ENCODE measurements around the gene ZNF678.

Gene ZNF678

DNA sequence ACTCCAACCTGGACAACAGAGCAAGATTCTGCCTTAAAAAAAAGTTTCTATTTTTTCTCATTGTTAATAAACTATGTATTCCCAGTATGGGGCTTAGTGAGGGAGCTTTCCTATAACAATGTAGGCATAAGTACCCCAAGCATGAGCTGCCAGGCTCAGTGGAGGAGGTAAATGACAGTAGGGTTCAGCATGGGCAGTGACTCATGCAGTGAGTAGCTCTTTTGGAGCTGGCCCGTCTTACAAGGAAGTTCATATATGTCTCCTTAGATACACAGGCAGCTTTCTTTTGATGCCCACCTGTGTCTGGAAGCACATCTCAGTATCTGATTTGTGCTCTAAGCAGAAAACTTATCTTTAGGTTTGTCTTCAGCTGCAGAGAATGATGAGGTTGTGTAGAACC is 57.9 kb downstream of the ZNF678 start:
- H3K36me3 ChIP-seq, result peaks cover 96% of the 10 kb centered on the region
- no peak overlapping the region for H3K4me2 ChIP-seq
- TF ChIP-seq Cebpa-rat (IDR thresholded peaks at IDR 0.05), result no peak
- H3K9ac ChIP-seq, result no peak overlapping the region
- H3K27me3 ChIP-seq, result no peaks in the 10 kb centered on the region
- no peak overlapping the region for H3K27ac ChIP-seq
- H3K4me1 ChIP-seq, result no peaks in the 10 kb centered on the region
- peaks cover 99% of the 10 kb centered on the region for H3K9me3 ChIP-seq
- no peaks in the 10 kb centered on the region; the same call in 1 of the 2 replicates for H4K20me1 ChIP-seq
- H3K4me3 ChIP-seq, result no peak overlapping the region

DNA sequence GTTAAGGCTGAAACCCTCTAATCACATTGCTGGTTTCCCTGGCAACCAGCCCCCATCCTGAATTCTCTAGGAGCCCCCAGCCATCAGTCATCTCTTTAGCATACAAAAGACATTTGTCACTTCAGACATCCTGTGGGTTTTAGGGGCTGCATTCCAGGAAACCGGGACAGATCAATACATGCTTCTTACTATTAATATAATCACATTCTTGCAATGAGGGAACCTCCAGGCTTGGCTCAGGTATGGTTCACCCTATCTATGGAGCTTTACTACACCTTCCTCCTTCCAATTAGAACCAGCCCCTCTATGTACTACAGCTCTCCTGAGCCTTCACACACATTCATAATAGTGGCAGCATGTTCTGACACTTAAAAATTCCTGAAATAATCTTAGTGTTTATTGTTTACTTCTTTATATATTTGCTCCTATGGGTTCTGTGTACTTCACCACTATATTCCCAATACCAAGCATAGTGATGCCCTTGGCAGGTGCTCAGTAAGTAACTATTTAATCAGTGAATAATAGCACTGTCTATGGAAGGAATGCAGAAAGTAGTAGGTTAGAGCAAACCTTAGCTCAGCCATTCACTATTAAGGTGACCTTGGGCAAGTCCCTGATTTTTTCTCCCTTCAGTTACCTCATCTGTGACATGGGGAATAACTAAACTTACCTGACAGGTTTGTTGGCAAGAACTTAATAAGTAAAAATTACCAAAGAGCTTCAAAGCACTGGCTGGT is 59.6 kb downstream of the ZNF678 start:
- peaks cover 99% of the 10 kb centered on the region for H3K9me3 ChIP-seq
- peaks cover 96% of the 10 kb centered on the region for H3K36me3 ChIP-seq
- no peak overlapping the region for H3K9ac ChIP-seq
- no peak overlapping the region for H3K4me3 ChIP-seq
- no peaks in the 10 kb centered on the region for H3K27me3 ChIP-seq
- TF ChIP-seq Cebpa-rat (IDR thresholded peaks at IDR 0.05), result no peak
- no peak overlapping the region for H3K4me2 ChIP-seq
- no peak overlapping the region for H3K27ac ChIP-seq
- no peaks in the 10 kb centered on the region for H3K4me1 ChIP-seq
- no peaks in the 10 kb centered on the region; the same call in 1 of the 2 replicates for H4K20me1 ChIP-seq

DNA sequence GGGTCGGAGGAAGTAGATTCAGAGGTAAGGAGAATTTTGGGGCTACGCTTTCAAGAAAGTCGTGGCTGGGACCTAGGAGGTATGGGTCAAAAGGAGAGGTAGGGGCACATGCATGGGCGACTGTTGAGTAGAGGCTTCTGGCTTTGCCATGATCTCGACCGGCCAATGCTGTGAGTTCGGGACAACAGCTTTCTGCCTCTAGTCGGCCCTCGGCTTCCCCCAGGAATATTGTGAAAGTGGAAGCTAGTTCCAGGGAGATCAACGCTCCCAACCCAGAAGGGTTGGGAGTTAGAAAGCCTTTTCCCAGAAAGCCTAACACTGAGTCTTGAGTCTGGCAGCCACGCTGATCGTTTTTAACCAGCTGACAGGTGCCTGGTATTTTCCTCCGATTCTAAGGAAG is 69.0 kb downstream of the ZNF678 start:
- H3K4me1 ChIP-seq, result no peaks in the 10 kb centered on the region
- TF ChIP-seq Cebpa-rat (IDR thresholded peaks at IDR 0.05), result no peak
- H3K36me3 ChIP-seq, result peaks cover 99% of the 10 kb centered on the region
- H3K9ac ChIP-seq, result no peak overlapping the region
- H3K27ac ChIP-seq, result no peak overlapping the region
- no peaks in the 10 kb centered on the region for H4K20me1 ChIP-seq
- H3K4me3 ChIP-seq, result no peak overlapping the region
- no peak overlapping the region for H3K4me2 ChIP-seq
- H3K27me3 ChIP-seq, result no peaks in the 10 kb centered on the region
- peaks cover 100% of the 10 kb centered on the region for H3K9me3 ChIP-seq

DNA sequence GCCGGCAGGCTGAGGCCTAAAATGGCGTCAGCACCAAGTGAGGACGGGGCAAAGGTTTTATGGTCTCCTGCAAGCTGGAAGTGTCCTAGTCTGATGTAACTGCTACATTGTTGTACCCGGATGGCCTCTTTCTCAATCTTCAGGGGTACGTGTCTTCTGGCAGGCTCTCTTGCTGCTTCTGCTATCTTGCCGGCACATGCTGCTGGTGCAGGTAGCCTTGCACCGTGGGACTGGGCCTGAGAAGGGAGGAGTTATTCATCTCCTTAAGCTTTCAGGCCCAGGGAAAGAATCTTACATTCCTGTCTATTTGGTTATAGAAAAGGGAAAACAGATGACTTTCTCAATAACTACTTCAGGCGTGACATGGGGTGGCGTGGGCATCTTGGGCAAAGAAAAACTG is 72.2 kb downstream of the ZNF678 start:
- Histone ChIP-seq H3K27me3 (no peaks in the 10 kb centered on the region), H3K4me3 (no peak overlapping the region), H3K9me3 (peaks cover 100% of the 10 kb centered on the region), H4K20me1 (no peaks in the 10 kb centered on the region), H3K27ac (no peak overlapping the region), H3K36me3 (peaks cover 99% of the 10 kb centered on the region), H3K4me2 (no peak overlapping the region), H3K4me1 (no peaks in the 10 kb centered on the region), H3K9ac (no peak overlapping the region)
- TF ChIP-seq Cebpa-rat (IDR thresholded peaks at IDR 0.05), result no peak

DNA sequence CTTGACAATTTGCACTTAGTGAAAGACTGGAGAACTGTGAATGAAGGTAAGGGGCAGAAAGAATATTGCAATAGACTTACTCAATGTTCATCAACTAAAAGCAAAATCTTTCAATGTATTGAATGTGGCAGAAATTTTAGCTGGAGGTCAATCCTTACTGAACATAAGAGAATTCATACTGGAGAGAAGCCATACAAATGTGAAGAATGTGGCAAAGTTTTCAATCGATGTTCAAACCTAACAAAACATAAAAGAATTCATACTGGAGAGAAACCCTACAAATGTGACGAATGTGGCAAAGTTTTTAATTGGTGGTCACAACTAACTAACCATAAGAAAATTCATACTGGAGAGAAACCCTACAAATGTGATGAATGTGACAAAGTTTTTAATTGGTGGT is 91.1 kb downstream of the ZNF678 start:
- peak overlapping the region; percentile 39 for H3K4me3 ChIP-seq
- no peak for TF ChIP-seq Cebpa-rat (IDR thresholded peaks at IDR 0.05)
- H3K27me3 ChIP-seq, result no peaks in the 10 kb centered on the region
- no peaks in the 10 kb centered on the region for H4K20me1 ChIP-seq
- H3K4me1 ChIP-seq, result no peaks in the 10 kb centered on the region
- no peak overlapping the region for H3K27ac ChIP-seq
- no peak overlapping the region for H3K4me2 ChIP-seq
- H3K9ac ChIP-seq, result no peak overlapping the region
- H3K9me3 ChIP-seq, result peaks cover 96% of the 10 kb centered on the region
- H3K36me3 ChIP-seq, result peaks cover 74% of the 10 kb centered on the region

DNA sequence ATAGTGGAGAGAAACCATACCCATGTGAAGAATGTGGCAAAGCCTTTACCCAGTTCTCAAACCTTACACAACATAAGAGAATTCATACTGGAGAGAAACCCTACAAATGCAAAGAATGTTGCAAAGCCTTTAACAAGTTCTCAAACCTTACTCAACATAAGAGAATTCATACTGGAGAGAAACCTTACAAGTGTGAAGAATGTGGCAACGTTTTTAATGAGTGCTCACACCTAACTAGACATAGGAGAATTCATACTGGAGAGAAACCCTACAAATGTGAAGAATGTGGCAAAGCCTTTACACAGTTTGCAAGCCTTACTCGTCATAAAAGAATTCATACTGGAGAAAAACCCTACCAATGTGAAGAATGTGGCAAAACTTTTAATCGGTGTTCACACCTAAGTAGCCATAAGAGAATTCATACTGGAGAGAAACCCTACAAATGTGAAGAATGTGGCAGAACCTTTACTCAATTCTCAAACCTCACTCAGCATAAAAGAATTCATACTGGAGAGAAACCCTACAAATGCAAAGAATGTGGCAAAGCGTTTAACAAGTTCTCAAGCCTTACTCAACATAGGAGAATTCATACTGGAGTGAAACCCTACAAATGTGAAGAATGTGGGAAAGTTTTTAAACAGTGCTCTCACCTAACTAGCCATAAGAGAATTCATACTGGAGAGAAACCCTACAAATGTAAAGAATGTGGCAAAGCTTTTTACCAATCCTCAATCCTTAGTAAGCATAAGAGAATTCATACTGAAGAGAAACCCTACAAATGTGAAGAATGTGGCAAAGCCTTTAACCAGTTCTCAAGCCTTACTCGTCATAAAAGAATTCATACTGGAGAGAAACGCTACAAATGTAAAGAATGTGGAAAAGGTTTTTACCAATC is 91.7 kb downstream of the ZNF678 start:
- peak overlapping the region; percentile 39 for H3K4me3 ChIP-seq
- peaks cover 96% of the 10 kb centered on the region for H3K9me3 ChIP-seq

DNA sequence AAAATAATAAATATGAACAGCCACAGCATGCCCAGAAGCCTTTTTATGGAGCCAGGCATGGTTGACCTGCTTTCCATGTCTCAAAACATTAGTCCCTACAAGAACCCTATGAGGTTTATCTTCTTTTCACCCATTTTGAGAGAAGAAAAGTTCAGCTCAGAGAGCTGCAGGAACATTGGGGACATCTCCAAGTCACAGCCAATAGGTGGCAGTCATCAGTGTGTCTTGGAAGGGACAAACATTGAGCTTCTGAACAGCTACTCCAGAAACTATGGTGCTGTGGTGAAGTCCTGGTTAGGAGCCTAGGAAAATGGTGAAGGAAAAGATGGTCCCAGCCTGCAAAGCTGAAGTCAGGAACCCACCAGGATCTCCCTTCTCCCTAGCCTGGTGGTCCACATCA is 98.1 kb downstream of the ZNF678 start:
- no peak overlapping the region for H3K4me3 ChIP-seq

More for the DNA sequence above, 91.7 kb downstream of the ZNF678 start:
- H4K20me1 ChIP-seq, result no peaks in the 10 kb centered on the region
- H3K27me3 ChIP-seq, result no peaks in the 10 kb centered on the region
- no peak overlapping the region for H3K4me2 ChIP-seq
- no peaks in the 10 kb centered on the region for H3K4me1 ChIP-seq
- peaks cover 69% of the 10 kb centered on the region for H3K36me3 ChIP-seq
- no peak overlapping the region for H3K9ac ChIP-seq
- H3K27ac ChIP-seq, result no peak overlapping the region
- no peak for TF ChIP-seq Cebpa-rat (IDR thresholded peaks at IDR 0.05)

DNA sequence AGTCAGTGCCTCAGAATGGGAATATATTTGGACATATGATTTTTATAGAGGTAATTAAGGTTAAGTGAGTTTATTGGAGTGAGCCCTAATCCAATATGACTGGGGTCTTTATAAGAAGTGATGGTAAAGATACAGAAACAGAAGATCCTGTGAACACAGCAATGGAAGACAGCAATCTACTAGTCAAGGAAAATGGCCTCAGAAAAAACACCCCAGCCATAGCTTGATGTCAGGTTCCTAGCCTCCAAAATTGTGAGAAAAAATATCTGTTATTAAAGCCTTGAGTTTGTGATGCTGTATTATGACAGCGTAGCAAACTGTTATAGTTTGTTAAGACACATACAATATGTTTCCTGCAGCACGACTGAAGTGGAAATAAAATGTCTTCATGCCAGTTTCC is 99.6 kb downstream of the ZNF678 start:
- no peak overlapping the region for H3K4me3 ChIP-seq
- TF ChIP-seq Cebpa-rat (IDR thresholded peaks at IDR 0.05), result no peak
- H3K9me3 ChIP-seq, result peaks cover 96% of the 10 kb centered on the region
- no peak overlapping the region for H3K9ac ChIP-seq
- H3K27me3 ChIP-seq, result no peaks in the 10 kb centered on the region
- peaks cover 62% of the 10 kb centered on the region for H3K36me3 ChIP-seq
- H4K20me1 ChIP-seq, result no peaks in the 10 kb centered on the region
- H3K27ac ChIP-seq, result no peak overlapping the region
- no peak overlapping the region for H3K4me2 ChIP-seq
- no peaks in the 10 kb centered on the region for H3K4me1 ChIP-seq

More for the DNA sequence above, 98.1 kb downstream of the ZNF678 start:
- no peak overlapping the region for H3K4me2 ChIP-seq
- peaks cover 69% of the 10 kb centered on the region for H3K36me3 ChIP-seq
- H3K9me3 ChIP-seq, result peaks cover 95% of the 10 kb centered on the region
- H3K9ac ChIP-seq, result no peak overlapping the region
- no peaks in the 10 kb centered on the region for H3K4me1 ChIP-seq
- H4K20me1 ChIP-seq, result no peaks in the 10 kb centered on the region
- no peaks in the 10 kb centered on the region for H3K27me3 ChIP-seq
- H3K27ac ChIP-seq, result no peak overlapping the region
- no peak for TF ChIP-seq Cebpa-rat (IDR thresholded peaks at IDR 0.05)

DNA sequence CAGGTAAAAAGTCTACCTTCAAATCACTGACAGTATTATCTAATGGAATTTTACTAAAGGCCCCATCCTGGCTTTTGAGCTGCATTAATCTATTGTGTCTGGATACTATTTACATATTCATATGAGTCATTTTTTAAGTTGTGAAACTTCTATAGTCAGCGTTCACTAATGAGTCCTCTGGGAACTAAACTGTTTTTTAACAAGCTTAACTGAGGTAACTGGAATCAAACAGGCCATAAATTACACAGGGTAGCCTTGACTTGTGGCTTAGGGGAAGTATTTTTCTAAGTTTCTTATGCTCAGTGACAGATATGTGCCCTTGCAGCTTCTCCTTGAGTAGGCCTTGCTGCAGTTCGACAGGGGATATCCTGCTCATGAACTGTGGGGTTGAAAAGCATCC is 102.9 kb downstream of the ZNF678 start:
- no peak overlapping the region for H3K4me2 ChIP-seq
- H3K27me3 ChIP-seq, result no peaks in the 10 kb centered on the region
- peaks cover 100% of the 10 kb centered on the region for H3K9me3 ChIP-seq
- H4K20me1 ChIP-seq, result no peaks in the 10 kb centered on the region
- H3K4me1 ChIP-seq, result no peaks in the 10 kb centered on the region
- no peak for TF ChIP-seq Cebpa-rat (IDR thresholded peaks at IDR 0.05)
- H3K36me3 ChIP-seq, result peaks cover 44% of the 10 kb centered on the region
- no peak overlapping the region for H3K9ac ChIP-seq
- H3K4me3 ChIP-seq, result no peak overlapping the region
- H3K27ac ChIP-seq, result no peak overlapping the region

DNA sequence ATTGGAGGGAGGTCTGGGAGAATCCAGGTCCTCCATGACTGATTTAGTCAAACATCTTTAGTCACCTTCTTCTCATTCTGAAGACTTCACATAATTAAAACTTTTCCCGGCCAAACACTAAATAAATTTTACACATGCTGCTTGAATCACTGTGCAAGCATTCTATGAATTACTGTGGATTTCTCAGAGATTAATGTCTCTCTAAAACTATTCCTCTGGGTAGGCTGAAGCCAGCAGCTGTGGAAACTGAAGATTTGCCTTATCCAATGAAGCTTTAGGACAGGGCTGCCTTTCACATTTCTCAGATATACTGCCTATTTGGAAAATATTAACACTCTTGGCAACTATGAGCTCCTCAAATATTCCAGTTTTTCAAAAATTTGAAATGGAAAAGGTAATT is 110.1 kb downstream of the ZNF678 start:
- no peaks in the 10 kb centered on the region for H4K20me1 ChIP-seq
- no peak overlapping the region for H3K27ac ChIP-seq
- no peak overlapping the region for H3K9ac ChIP-seq
- peaks cover 24% of the 10 kb centered on the region for H3K36me3 ChIP-seq
- H3K4me2 ChIP-seq, result no peak overlapping the region
- no peaks in the 10 kb centered on the region for H3K4me1 ChIP-seq
- H3K27me3 ChIP-seq, result no peaks in the 10 kb centered on the region
- peaks cover 94% of the 10 kb centered on the region for H3K9me3 ChIP-seq
- no peak overlapping the region for H3K4me3 ChIP-seq
- TF ChIP-seq Cebpa-rat (IDR thresholded peaks at IDR 0.05), result no peak
